ENCODE measurements around the gene CCSER1.
"Not testable (repeated sequence)": the region's sequence is repeated elsewhere in the genome, so short reads cannot be mapped to it uniquely, and the experiment has no call there.

The CCSER1 gene

DNA sequence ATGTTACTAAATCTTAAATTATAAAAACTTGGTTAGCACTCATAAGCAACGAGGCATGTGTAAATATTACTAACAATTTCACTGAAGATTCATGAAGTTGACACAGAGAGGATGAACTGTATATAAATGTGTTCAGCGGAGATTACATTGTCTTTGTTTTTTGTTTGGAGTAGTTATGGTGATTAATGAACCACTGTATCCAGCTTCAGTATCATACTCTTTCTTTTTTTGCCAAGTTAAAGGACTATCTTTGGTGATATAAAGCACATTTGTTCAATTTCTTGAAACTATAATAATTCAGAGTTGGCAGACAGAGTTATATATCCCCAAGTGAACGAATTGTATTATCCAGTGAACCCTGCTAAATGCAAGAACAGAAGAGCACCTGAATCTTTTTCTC lies 497.6 kb downstream of the CCSER1 start:
- Histone ChIP-seq H3K4me3 (no peak overlapping the region), H3K36me3 (ENCODE audit: insufficient read depth, low read length) (no peaks in the 10 kb centered on the region), H3K27ac (no peak overlapping the region), H3K9ac (ENCODE audit: insufficient read length) (no peak overlapping the region), H3K9me3 (ENCODE audit: low read depth, low read length) (no peaks in the 10 kb centered on the region)
- DNase-seq (ENCODE audit: low read depth, low spot score) = no peak
- no peak for TF ChIP-seq FOXP2 (optimal IDR thresholded peaks at IDR 0.05; ENCODE audit: control extremely low read depth, extremely low read length, insufficient read depth)
- TF ChIP-seq POLR2AphosphoS5 (IDR thresholded peaks at IDR 0.05; ENCODE audit: borderline replicate concordance, low read depth, low read length) = no peak

DNA sequence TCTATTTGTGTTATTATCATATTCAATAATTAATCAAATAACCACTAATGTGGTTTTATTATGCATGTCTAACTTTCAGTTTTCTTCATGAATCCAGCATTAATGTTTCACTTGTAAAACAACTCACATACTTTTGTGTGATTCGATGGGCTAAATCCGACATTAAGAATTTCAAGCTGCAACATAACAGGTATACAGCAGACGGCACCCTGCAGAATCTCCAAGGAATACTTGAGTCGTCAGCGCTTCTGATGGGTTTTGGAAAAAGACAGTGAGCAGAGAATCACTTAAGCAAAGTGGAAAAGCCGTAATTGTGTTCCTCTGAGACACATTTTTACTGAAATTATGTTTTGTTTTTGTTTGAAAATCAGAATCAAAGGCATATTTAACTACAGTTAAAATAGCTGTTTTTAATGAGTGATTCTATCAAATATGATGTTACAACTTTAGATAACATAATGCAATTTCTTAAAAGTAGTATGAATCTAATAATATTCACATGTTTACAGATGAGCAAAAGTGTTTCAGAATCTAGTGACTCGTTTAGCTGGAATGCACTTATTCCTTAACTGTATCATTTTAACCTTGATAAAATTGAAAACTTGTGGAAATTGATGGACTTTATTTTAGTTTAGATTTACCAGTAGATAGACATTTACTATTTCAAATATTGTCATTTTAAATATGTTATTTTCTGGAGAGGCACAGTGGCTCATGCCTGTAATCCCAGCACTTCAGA lies 514.8 kb downstream of the CCSER1 start:
- Histone ChIP-seq H3K9me3 (ENCODE audit: low read depth, low read length) (no peaks in the 10 kb centered on the region), H3K9ac (ENCODE audit: insufficient read length) (no peak overlapping the region), H3K4me3 (no peak overlapping the region), H3K27ac (no peak overlapping the region), H3K36me3 (ENCODE audit: insufficient read depth, low read length) (no peaks in the 10 kb centered on the region)
- TF ChIP-seq EZH2 (IDR thresholded peaks at IDR 0.05) (no peak), POLR2AphosphoS5 (IDR thresholded peaks at IDR 0.05; ENCODE audit: borderline replicate concordance, low read depth, low read length) (no peak), FOXP2 (optimal IDR thresholded peaks at IDR 0.05; ENCODE audit: control extremely low read depth, extremely low read length, insufficient read depth) (no peak)
- no peak for DNase-seq (ENCODE audit: low read depth, low spot score)

DNA sequence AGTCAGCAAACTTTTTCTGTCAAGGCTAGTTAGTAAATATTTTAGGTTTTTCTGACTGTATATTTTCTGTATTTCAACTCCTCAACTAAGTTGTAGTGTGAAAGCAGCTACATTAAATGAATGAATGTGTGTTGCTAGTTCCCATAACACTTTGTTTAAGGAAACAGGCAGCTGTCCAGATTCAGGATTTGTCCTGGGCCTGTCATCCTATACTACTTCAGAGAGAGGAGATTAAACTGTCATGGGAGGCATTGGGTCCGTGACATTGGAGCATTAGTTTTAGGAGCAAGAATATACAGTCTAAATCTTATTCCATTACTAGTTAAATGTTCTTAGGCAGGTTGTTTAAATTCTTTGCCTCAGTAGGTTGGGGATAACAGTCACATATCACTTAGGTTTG lies 516.0 kb downstream of the CCSER1 start:
- no peak overlapping the region for H3K27ac ChIP-seq
- TF ChIP-seq FOXP2 (optimal IDR thresholded peaks at IDR 0.05; ENCODE audit: control extremely low read depth, extremely low read length, insufficient read depth) = no peak
- TF ChIP-seq EZH2 (IDR thresholded peaks at IDR 0.05) = no peak
- TF ChIP-seq POLR2AphosphoS5 (IDR thresholded peaks at IDR 0.05; ENCODE audit: borderline replicate concordance, low read depth, low read length) = no peak
- DNase-seq (ENCODE audit: low read depth, low spot score) = no peak
- no peak overlapping the region for H3K9ac ChIP-seq (ENCODE audit: insufficient read length)
- H3K36me3 ChIP-seq (ENCODE audit: insufficient read depth, low read length) = no peaks in the 10 kb centered on the region
- H3K9me3 ChIP-seq (ENCODE audit: low read depth, low read length) = no peaks in the 10 kb centered on the region
- H3K4me3 ChIP-seq = no peak overlapping the region

DNA sequence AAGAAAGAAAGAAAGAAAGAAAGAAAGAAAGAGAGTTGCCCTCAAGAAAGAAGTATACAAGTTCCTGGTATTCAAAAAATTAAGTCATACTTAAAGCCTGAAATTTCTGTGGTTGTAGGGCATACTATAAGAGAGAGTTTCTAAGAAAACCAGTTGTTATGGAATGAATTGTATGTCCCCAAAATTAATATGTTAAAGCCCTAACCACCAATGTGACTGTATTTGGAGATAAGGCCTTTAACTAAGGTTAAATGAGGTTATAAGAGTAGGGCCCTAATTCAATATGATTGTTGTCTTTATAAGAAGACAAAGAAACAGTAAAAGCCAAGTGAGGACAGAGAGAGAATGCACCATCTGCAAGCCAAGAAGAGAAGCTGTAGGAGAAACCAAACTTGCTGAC lies 521.1 kb downstream of the CCSER1 start:
- no peaks in the 10 kb centered on the region for H3K9me3 ChIP-seq (ENCODE audit: low read depth, low read length)
- H3K27ac ChIP-seq = no peak overlapping the region
- H3K36me3 ChIP-seq (ENCODE audit: insufficient read depth, low read length) = no peaks in the 10 kb centered on the region
- no peak for DNase-seq (ENCODE audit: low read depth, low spot score)
- no peak overlapping the region for H3K9ac ChIP-seq (ENCODE audit: insufficient read length)
- H3K4me3 ChIP-seq = no peak overlapping the region
- TF ChIP-seq EZH2 (IDR thresholded peaks at IDR 0.05) (no peak), POLR2AphosphoS5 (IDR thresholded peaks at IDR 0.05; ENCODE audit: borderline replicate concordance, low read depth, low read length) (no peak), FOXP2 (optimal IDR thresholded peaks at IDR 0.05; ENCODE audit: control extremely low read depth, extremely low read length, insufficient read depth) (no peak)

DNA sequence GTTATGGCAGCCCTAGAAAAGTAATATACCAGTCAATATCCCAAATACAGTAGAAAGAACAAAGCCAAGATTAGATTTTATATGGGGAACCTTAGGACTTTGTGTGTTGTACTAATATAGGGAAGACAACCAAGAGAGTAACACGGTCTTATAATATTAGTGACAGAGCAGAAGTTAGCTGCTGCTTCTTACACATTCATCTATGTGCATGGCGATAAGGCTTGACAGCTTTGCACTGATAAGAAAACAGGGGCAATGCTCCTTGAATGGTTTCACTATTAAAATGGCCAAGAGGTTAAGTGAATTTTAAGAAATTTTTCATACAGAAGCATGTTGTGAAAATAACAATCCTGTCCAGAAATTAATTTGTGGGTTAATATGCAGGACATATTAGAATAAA lies 521.6 kb downstream of the CCSER1 start:
- TF ChIP-seq EZH2 (IDR thresholded peaks at IDR 0.05) (no peak), POLR2AphosphoS5 (IDR thresholded peaks at IDR 0.05; ENCODE audit: borderline replicate concordance, low read depth, low read length) (no peak), FOXP2 (optimal IDR thresholded peaks at IDR 0.05; ENCODE audit: control extremely low read depth, extremely low read length, insufficient read depth) (no peak)
- Histone ChIP-seq H3K9me3 (ENCODE audit: low read depth, low read length) (no peaks in the 10 kb centered on the region), H3K9ac (ENCODE audit: insufficient read length) (no peak overlapping the region), H3K4me3 (no peak overlapping the region), H3K36me3 (ENCODE audit: insufficient read depth, low read length) (no peaks in the 10 kb centered on the region), H3K27ac (no peak overlapping the region)
- no peak for DNase-seq (ENCODE audit: low read depth, low spot score)

DNA sequence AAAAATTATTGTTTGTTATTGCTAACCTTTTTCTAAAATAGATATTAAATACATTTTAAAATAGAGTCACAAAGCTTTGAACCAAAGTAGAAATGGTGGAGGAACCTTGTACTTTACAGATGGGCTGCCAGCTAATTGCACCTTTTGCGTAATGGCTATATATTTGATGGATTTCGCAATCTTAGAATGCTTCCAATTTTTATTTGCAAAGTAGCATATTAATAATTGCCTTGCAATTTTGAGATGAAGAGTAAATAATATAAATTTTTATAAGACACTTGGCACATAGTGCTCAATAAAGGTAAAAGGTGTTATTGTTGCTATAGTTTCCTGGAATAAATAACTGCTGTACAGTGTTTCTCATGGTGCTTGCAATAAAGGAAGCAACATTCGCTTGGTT lies 533.5 kb downstream of the CCSER1 start:
- no peak for TF ChIP-seq FOXP2 (optimal IDR thresholded peaks at IDR 0.05; ENCODE audit: control extremely low read depth, extremely low read length, insufficient read depth)
- no peak for TF ChIP-seq POLR2AphosphoS5 (IDR thresholded peaks at IDR 0.05; ENCODE audit: borderline replicate concordance, low read depth, low read length)
- TF ChIP-seq EZH2 (IDR thresholded peaks at IDR 0.05) = no peak
- Histone ChIP-seq H3K9me3 (ENCODE audit: low read depth, low read length) (no peaks in the 10 kb centered on the region), H3K36me3 (ENCODE audit: insufficient read depth, low read length) (no peaks in the 10 kb centered on the region), H3K4me3 (no peak overlapping the region), H3K27ac (no peak overlapping the region), H3K9ac (ENCODE audit: insufficient read length) (no peak overlapping the region)
- DNase-seq (ENCODE audit: low read depth, low spot score) = no peak

DNA sequence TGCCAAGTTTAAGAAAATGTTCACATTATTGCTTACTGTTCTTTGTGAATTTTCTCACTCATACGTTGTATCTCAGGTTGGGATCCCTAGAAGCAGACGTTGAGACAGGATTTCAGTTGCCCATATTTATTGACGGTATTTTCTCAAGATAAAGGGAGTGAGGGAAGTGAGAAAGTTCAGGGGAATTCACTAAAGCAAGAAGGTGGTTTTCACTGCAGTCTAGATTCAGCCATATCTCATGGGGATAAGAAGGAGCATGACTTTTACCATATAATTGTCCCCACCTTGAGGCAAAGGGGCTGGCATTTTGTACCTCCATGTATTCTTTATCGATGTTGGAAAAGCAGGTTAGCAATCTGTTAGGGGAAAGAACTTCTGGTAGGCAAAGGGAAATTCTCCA lies 543.0 kb downstream of the CCSER1 start:
- Histone ChIP-seq H3K36me3 (ENCODE audit: insufficient read depth, low read length) (no peaks in the 10 kb centered on the region), H3K4me3 (no peak overlapping the region), H3K9me3 (ENCODE audit: low read depth, low read length) (no peaks in the 10 kb centered on the region), H3K9ac (ENCODE audit: insufficient read length) (no peak overlapping the region), H3K27ac (no peak overlapping the region)
- TF ChIP-seq POLR2AphosphoS5 (IDR thresholded peaks at IDR 0.05; ENCODE audit: borderline replicate concordance, low read depth, low read length) = no peak
- TF ChIP-seq EZH2 (IDR thresholded peaks at IDR 0.05) = no peak
- TF ChIP-seq FOXP2 (optimal IDR thresholded peaks at IDR 0.05; ENCODE audit: control extremely low read depth, extremely low read length, insufficient read depth) = no peak
- DNase-seq (ENCODE audit: low read depth, low spot score) = no peak

DNA sequence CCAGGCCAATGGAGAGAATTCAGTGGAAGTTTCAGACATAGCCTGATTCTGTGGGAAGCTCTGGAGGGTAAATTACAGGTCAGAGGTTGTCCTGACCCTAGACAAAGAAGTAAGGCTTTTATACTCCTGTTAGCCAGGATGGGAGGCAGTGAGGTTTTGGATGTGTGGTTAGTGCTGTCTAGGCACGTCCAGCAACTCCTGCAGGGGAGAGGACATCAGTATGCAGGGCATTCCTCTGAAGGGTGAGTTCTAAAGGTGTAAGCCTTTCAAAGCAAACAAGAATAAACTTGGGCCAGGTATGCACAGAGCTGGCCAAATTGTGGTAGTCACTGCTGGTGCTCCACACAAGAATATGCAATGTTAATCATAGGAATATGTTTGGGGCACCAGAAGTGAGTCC lies 562.5 kb downstream of the CCSER1 start:
- no peak overlapping the region for H3K9ac ChIP-seq (ENCODE audit: insufficient read length)
- TF ChIP-seq POLR2AphosphoS5 (IDR thresholded peaks at IDR 0.05; ENCODE audit: borderline replicate concordance, low read depth, low read length) = no peak
- H3K4me3 ChIP-seq = no peak overlapping the region
- no peaks in the 10 kb centered on the region for H3K36me3 ChIP-seq (ENCODE audit: insufficient read depth, low read length)
- H3K9me3 ChIP-seq (ENCODE audit: low read depth, low read length) = no peaks in the 10 kb centered on the region
- no peak overlapping the region for H3K27ac ChIP-seq
- no peak for DNase-seq (ENCODE audit: low read depth, low spot score)

DNA sequence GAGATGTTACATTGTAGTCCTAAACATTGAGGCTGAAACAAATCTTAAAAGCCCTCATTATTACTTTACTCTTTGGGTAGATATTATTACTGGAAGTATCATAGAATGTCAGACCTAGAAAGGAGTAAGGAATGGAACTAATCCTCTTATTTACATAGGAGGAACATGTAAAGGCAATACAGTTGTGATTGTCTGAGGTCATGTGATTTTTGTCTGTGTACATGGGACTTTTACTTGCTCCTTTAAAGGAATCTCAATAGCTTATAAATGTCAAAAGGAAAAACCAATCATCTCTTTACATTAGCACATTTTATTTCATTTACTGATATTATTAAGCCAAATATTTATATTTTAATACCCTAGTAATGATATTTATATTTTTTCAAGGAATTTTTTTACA lies 568.2 kb downstream of the CCSER1 start:
- H3K9ac ChIP-seq (ENCODE audit: insufficient read length) = no peak overlapping the region
- no peak for DNase-seq (ENCODE audit: low read depth, low spot score)
- TF ChIP-seq EZH2 (IDR thresholded peaks at IDR 0.05) = no peak
- no peak for TF ChIP-seq POLR2AphosphoS5 (IDR thresholded peaks at IDR 0.05; ENCODE audit: borderline replicate concordance, low read depth, low read length)
- no peak for TF ChIP-seq FOXP2 (optimal IDR thresholded peaks at IDR 0.05; ENCODE audit: control extremely low read depth, extremely low read length, insufficient read depth)
- H3K9me3 ChIP-seq (ENCODE audit: low read depth, low read length) = no peaks in the 10 kb centered on the region
- H3K27ac ChIP-seq = no peak overlapping the region
- no peaks in the 10 kb centered on the region for H3K36me3 ChIP-seq (ENCODE audit: insufficient read depth, low read length)
- H3K4me3 ChIP-seq = no peak overlapping the region

DNA sequence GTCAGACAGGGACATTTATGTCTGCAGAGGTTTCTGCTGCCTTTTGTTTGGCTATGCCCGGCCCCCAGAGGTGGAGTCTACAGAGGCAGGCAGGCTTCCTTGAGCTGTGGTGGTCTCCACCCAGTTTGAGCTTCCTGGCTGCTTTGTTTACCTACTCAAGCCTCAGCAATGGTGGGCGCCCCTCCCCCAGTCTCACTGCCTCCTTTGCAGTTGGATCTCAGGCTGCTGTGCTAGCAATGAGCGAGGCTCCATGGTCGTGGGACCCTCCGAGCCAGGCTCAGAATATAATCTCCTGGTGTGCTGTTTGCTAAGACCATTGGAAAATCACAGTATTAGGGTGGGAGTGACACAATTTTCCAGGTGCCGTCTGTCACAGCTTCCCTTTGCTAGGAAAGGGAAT lies 578.3 kb downstream of the CCSER1 start:
- not testable (repeated sequence) for H3K4me3 ChIP-seq; DNase-seq (ENCODE audit: low read depth, low spot score); H3K9me3 ChIP-seq (ENCODE audit: low read depth, low read length); H3K27ac ChIP-seq; H3K36me3 ChIP-seq (ENCODE audit: insufficient read depth, low read length); H3K9ac ChIP-seq (ENCODE audit: insufficient read length)

Measured in SK-N-MC (cell line).